ENCODE data around the gene ADCY2.

ADCY2 gene

GRCh38 chr5:7869474-7870136, 473.7 kb downstream of the ADCY2 start:
- DNase-seq (ENCODE audit: low read depth), result no peak

GRCh38 chr5:7871653-7872052, 475.7 kb downstream of the ADCY2 start:
- no peak for DNase-seq (ENCODE audit: low read depth)

GRCh38 chr5:7872517-7873130, 476.7 kb downstream of the ADCY2 start:
- DNase-seq (ENCODE audit: low read depth), result no peak

GRCh38 chr5:7873216-7873615, 477.3 kb downstream of the ADCY2 start:
- no peak for DNase-seq (ENCODE audit: low read depth)

GRCh38 chr5:7874639-7875038, 478.7 kb downstream of the ADCY2 start:
- DNase-seq (ENCODE audit: low read depth), result no peak

- DNase-seq (ENCODE audit: low read depth), result no peak
Measured at GRCh38 chr5:7875151-7875550, 479.2 kb downstream of the ADCY2 start.

GRCh38 chr5:7876867-7877266, 480.9 kb downstream of the ADCY2 start:
- no peak for DNase-seq (ENCODE audit: low read depth)

GRCh38 chr5:7877851-7878250, 481.9 kb downstream of the ADCY2 start:
- DNase-seq (ENCODE audit: low read depth), result no peak

GRCh38 chr5:7878381-7878873, 482.5 kb downstream of the ADCY2 start:
- no peak for DNase-seq (ENCODE audit: low read depth)
